ENCODE data around the gene RGR.

Gene RGR

DNA sequence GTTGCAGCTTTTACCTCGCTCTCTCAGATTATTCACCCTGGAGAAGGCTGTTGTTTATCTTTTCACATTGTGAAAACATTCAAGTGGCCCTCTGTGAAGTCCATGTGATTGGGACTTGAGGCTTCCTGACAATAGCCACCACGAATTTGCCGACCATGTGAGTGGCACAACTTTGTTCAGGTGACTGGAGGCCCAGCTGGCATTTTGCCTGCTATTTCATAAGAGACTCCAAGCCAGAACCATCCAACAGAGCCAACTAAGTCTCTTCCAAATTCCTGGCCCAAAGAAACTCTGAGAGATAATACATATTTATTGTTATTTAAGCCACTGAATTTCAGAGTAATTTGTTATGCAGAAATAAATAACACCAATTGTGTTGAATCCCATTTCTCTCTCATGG, 45.4 kb downstream of the RGR start:
- DNase-seq (ENCODE audit: low read depth), result no peak
- TF ChIP-seq, protein P1, sequence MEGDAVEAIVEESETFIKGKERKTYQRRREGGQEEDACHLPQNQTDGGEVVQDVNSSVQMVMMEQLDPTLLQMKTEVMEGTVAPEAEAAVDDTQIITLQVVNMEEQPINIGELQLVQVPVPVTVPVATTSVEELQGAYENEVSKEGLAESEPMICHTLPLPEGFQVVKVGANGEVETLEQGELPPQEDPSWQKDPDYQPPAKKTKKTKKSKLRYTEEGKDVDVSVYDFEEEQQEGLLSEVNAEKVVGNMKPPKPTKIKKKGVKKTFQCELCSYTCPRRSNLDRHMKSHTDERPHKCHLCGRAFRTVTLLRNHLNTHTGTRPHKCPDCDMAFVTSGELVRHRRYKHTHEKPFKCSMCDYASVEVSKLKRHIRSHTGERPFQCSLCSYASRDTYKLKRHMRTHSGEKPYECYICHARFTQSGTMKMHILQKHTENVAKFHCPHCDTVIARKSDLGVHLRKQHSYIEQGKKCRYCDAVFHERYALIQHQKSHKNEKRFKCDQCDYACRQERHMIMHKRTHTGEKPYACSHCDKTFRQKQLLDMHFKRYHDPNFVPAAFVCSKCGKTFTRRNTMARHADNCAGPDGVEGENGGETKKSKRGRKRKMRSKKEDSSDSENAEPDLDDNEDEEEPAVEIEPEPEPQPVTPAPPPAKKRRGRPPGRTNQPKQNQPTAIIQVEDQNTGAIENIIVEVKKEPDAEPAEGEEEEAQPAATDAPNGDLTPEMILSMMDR (IDR thresholded peaks at IDR 0.05; ENCODE audit: low read depth, low read length, missing control alignments), result no peak
- in situ Hi-C loops (cut with HindIII; ENCODE audit: low sequenced_read_pairs), result no loop called here
- no peak overlapping the region for H3K4me3 ChIP-seq (ENCODE audit: low read depth, low read length)

DNA sequence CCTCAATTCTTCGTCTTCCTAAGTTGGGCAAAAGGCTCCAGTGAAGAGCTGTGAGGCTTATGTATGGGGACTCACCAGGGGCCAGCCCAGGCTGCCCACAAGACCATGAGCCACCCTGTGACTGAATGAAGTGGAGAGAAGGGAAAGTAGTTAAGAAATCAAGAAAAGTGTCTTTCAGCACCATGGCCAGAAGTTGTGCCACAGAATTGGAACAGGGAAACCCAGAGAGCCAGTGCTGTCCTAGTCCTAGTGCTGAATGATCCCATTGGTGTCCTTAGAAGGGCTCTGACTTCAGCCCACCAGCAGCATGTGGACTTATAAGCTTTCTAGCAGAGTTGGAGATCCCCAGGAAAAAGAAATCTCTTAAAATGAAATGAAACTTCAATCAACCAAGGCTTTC, 46.5 kb downstream of the RGR start:
- no peak overlapping the region for H3K4me3 ChIP-seq (ENCODE audit: low read depth, low read length)
- TF ChIP-seq, protein P1 (IDR thresholded peaks at IDR 0.05; ENCODE audit: low read depth, low read length, missing control alignments), result no peak
- DNase-seq (ENCODE audit: low read depth), result peak; percentile 57
- in situ Hi-C loops (cut with HindIII; ENCODE audit: low sequenced_read_pairs), result no loop called here

DNA sequence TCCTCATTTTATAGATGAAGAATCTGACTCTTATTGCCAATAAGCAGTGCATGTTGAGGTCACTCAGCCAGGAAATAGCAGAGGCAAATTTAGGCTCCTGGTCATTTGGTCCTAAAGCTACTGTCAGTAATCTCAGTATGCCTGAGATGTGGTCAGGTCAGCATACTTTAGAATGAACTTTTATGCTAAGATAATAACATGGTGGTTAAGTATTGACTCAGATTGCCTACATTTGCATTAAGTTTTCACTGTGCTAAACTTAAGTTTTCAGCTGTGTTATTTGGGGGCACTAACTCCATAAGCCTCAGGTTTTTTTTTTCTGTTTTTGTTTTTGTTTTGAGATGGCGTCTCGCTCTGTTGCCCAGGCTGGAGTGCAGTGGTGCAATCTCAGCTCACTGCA, 47.6 kb downstream of the RGR start:
- TF ChIP-seq, protein P1 (IDR thresholded peaks at IDR 0.05; ENCODE audit: low read depth, low read length, missing control alignments), result no peak
- DNase-seq (ENCODE audit: low read depth), result no peak
- in situ Hi-C loops (cut with HindIII; ENCODE audit: low sequenced_read_pairs), result no loop called here
- H3K4me3 ChIP-seq (ENCODE audit: low read depth, low read length), result no peak overlapping the region

DNA sequence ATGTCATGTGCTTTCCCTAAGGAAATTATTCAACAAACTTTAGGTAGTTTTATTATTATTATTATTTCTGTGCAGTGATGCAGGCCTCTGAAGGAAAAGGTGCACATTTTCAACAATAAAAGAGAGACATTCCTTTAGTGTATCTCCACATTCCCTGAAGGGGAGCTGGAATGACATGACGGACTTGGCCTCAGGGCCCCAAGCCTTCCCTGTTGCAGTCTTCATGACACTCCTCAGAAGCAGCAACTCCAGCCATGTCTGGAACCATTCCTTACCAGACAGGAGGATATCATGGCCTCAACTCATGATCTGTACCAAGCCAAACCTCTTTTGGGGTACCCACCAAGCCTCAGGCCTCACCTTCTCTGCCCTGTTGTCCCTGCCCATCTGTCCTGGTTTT, 48.3 kb downstream of the RGR start:
- in situ Hi-C loops (cut with HindIII; ENCODE audit: low sequenced_read_pairs), result no loop called here
- H3K4me3 ChIP-seq (ENCODE audit: low read depth, low read length), result no peak overlapping the region

DNA sequence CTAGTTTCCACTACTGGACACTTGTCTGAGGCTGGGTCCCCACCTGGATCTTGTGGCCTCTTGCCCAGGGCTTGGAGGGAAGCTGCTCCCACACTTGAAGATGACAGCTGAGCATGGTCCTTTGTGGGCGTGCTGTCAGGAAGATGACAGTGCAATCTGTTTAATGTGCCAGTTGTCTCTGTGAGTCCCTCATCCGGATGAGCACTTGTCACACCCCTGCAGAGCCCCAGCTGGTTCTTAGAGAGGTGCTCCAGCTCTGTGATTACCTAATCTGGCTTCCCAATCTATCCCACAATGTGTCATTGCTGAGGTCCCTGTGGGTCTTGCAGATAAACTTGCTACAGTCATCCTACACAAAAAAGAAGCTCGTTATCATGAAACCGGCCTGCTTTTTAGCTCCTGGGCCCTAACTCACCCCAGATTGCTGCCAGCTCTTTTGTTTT, 48.7 kb downstream of the RGR start:
- DNase-seq (ENCODE audit: low read depth), result no peak
- no peak overlapping the region for H3K4me3 ChIP-seq (ENCODE audit: low read depth, low read length)
- TF ChIP-seq, protein P1 (IDR thresholded peaks at IDR 0.05; ENCODE audit: low read depth, low read length, missing control alignments), result no peak
- in situ Hi-C loops (cut with HindIII; ENCODE audit: low sequenced_read_pairs), result no loop called here

More for the DNA sequence above, 48.3 kb downstream of the RGR start:
- DNase-seq (ENCODE audit: low read depth), result no peak
- TF ChIP-seq, protein P1 (IDR thresholded peaks at IDR 0.05; ENCODE audit: low read depth, low read length, missing control alignments), result no peak

DNA sequence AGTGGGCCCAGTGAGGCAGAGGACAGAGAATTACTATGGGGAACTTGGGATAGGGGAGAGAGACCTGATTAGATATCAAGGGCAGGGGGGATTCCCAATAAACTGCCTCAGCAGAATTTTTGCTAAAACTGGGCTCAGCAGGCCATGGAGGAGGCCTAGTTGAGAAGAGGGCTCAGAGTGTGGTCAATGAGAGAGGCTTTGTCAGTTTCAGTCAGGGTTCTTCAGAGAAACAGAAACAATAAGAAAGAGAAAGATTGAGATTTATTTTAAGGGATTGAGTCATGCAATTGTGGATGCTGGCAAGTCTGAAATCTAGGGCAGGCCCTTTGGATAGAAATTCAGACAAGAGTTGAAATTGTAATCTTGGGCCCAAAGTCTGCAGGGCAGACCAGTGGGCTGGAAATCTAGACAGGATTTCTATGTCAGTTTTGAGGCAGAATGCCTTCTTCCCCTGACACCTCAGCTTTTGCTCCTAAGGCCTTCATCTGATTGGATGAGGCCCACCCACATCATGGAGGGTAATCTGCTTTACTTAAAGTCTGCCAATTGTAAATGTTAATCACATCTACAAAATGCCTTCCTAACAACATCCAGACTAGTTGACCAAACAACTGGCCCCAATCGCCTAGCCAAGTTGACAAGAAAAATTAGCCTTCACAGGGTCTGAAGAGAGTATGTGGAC, 50.1 kb downstream of the RGR start:
- DNase-seq (ENCODE audit: low read depth), result no peak
- H3K4me3 ChIP-seq (ENCODE audit: low read depth, low read length), result no peak overlapping the region
- TF ChIP-seq, protein P1 (IDR thresholded peaks at IDR 0.05; ENCODE audit: low read depth, low read length, missing control alignments), result no peak
- in situ Hi-C loops (cut with HindIII; ENCODE audit: low sequenced_read_pairs), result no loop called here

All from astrocyte of the cerebellum (primary cell).